Activated T-helper 1 cell treated with anti-CD3 and anti-CD28 coated beads, Interleukin-12 subunit alpha, Interleukin-12 subunit beta, Interleukin-2, Interleukin-4 antibody, amounts not matched to agents 30 ng/mL and 10 ng/mL and 1 ng/mL, durations not matched to agents 14 hours and 24 hours and 36 hours (primary cell): ENCODE measurements around the gene ATP8A2. TPM values are rescaled to one million over a fixed set of nuclear protein-coding genes. Genes with fewer than 3 reads are reported as not detected.

Experiments
- DNase-seq: peaks from one replicate; pipeline ENCODE4 v3.0.0; 2021; ENCODE audit warnings: low spot score
- H3K27ac Mint-ChIP-seq: one replicate; pipeline ENCODE4 v1.8.0; 2021; ENCODE audit warnings: mild to moderate bottlenecking, mixed read lengths
- H3K27me3 Mint-ChIP-seq: one replicate; pipeline ENCODE4 v1.8.0; 2022; ENCODE audit warnings: mild to moderate bottlenecking, moderate library complexity, mixed read lengths; ENCODE audit not compliant: insufficient read depth
- H3K36me3 Mint-ChIP-seq: one replicate; pipeline ENCODE4 v1.8.0; 2021; ENCODE audit warnings: low read depth, mixed read lengths
- H3K4me1 Mint-ChIP-seq: one replicate; pipeline ENCODE4 v1.8.0; 2021; ENCODE audit warnings: low read depth, mixed read lengths
- H3K4me3 Mint-ChIP-seq: one replicate; pipeline ENCODE4 v1.8.0; 2021; ENCODE audit warnings: mild to moderate bottlenecking, moderate library complexity, mixed read lengths
- H3K9me3 Mint-ChIP-seq: one replicate; pipeline ENCODE4 v1.8.0; 2021; ENCODE audit warnings: mixed read lengths
- intact Hi-C: fragments of 100-400 bp; cut with micrococcal nuclease; formaldehyde crosslinking; loops from one replicate; pipeline ENCODE4 v1.15.1; 2024
- total RNA-seq: library from RNA; stranded (reverse); gene quantifications from 2 replicates; pipeline ENCODE4 v1.2.3, GENCODE V29; 2022

Gene ATP8A2
- total RNA-seq, 1 donor from 2014 or later = 0.52 TPM

DNA sequence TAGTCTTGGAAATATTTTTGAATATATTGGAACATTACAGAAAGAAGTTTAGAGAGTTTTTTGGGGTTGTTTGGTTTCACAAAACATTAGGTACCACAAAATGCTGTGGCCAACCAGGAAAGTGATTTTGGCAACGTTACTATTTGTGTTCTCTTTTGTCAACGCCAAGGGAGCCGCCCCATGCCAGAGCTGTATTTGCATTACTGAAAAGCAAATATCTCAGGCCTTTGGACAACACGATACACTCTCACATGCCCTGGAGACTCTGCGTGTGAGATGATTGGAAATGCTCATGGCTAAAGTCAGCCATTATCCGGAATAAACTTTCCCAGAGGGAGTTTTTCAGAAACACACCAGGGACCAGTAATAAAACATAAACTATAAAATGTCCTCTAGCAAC lies 355.5 kb downstream of the ATP8A2 start:
- peaks cover 4% of the 10 kb centered on the region for H3K27me3 Mint-ChIP-seq
- H3K4me1 Mint-ChIP-seq = peaks cover 12% of the 10 kb centered on the region
- no peaks in the 10 kb centered on the region for H3K36me3 Mint-ChIP-seq
- DNase-seq = no peak
- intact Hi-C loops = no loop called here
- no peak overlapping the region for H3K4me3 Mint-ChIP-seq
- no peak overlapping the region for H3K27ac Mint-ChIP-seq
- H3K9me3 Mint-ChIP-seq = no peaks in the 10 kb centered on the region

DNA sequence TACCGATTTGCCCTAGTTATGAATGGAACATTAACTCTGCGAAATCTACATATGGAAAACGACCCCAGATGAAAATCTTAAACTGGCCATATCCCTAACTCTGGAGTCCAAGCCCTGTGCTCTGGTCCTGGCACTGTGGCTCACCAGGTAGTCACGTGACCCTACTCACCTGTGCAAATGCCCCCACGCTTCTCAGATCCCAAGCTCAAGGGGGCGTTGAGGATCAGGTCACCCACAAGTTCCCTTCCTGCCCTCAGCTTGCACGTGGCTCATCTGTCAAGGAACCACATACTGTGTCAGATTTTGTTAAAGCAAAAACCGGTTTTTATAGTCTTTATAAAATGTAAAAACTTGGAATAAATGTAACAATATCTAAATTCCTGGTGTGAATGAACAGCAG lies 356.0 kb downstream of the ATP8A2 start:
- Mint-ChIP-seq H3K36me3 (no peaks in the 10 kb centered on the region), H3K4me3 (no peak overlapping the region), H3K27ac (no peak overlapping the region), H3K27me3 (peaks cover 4% of the 10 kb centered on the region), H3K4me1 (peaks cover 12% of the 10 kb centered on the region), H3K9me3 (no peaks in the 10 kb centered on the region)
- intact Hi-C loops = no loop called here
- no peak for DNase-seq

DNA sequence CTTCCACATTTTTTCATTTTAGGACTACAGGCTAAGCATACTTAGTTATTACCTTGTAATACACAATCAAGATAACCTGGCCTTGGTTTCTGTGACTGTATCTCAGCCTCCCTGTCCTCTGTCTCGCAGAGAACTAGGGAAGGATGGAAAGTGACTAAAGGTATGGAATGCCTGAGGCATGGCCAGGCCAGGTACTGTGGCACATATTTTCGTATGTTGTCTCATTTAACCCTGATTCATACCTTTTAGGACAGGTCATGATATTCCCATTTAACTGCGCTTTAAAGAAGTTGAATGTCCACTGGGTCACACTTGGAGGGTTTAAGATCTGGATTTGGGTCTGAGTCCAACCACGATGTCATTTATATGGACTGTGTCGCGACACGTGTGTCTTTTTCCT lies 357.4 kb downstream of the ATP8A2 start:
- Mint-ChIP-seq H3K36me3 (no peaks in the 10 kb centered on the region), H3K27me3 (peaks cover 2% of the 10 kb centered on the region), H3K4me3 (no peak overlapping the region), H3K9me3 (no peaks in the 10 kb centered on the region), H3K4me1 (peaks cover 17% of the 10 kb centered on the region), H3K27ac (no peak overlapping the region)
- DNase-seq = no peak
- intact Hi-C loops = no loop called here

- peaks cover 2% of the 10 kb centered on the region for H3K9me3 Mint-ChIP-seq
- H3K4me1 Mint-ChIP-seq = peaks cover 6% of the 10 kb centered on the region
- H3K27me3 Mint-ChIP-seq = peaks cover 2% of the 10 kb centered on the region
- no peak for DNase-seq
- H3K4me3 Mint-ChIP-seq = no peak overlapping the region
- no peaks in the 10 kb centered on the region for H3K36me3 Mint-ChIP-seq
- intact Hi-C loops = no loop called here
- no peak overlapping the region for H3K27ac Mint-ChIP-seq
Measured at GRCh38 chr13:25731037-25731436, 359.3 kb downstream of the ATP8A2 start.

DNA sequence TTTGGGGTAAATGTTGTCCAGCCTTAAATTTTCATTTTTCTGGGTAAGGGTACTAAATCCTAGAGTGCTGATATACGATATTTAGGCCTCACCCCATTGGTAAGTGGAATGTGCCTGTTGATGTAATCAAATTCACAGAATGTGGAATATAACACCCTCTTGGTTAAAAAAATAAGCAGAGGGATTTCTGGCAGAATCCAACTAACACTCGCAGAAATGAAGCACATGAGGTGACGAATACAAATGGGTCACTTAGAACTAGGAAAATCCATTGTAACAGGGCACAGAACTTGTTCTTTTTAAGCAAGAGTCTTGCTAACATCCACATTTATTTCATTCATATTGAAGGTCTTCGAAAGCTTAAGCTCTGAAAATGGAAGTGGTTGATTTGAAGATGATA lies 359.8 kb downstream of the ATP8A2 start:
- Mint-ChIP-seq H3K4me1 (peaks cover 7% of the 10 kb centered on the region), H3K27ac (no peak overlapping the region)

DNA sequence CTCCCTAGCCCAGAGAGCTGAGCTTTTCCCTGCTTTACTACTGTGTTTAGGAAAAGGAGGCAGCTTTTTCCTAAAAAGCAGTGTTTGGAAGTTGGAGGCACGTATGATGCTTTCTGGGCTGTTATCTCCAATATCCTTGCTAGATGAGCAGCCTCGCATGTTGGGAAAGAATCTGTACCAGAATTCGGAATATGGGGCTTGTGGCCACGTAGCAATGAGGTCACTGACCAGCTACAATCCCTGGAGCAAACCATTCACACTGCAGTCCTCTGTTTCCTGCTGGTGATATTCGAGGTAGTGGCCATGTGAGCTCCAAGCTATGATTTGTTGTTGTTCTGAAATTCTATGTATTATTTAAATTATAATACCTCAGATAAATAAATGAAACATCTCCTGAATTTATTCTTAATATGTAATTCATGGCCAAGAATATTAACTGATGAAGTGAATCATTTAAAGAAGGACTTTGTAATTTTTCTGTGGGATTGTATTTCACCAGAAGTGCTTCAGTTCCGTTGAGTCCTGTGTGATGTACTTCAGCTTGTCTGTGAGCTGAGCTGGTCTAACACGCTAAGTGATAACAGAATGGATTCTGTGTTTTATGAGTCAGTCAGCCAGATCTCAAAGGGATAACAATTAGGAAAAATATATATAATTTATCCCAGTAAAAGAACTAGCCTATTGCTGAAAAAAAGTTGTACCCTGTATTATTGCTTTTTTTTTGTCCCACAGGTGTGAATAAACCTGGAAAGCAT lies 360.5 kb downstream of the ATP8A2 start:
- H3K27ac Mint-ChIP-seq = no peak overlapping the region
- peaks cover 2% of the 10 kb centered on the region for H3K27me3 Mint-ChIP-seq
- peaks cover 12% of the 10 kb centered on the region for H3K4me1 Mint-ChIP-seq
- H3K36me3 Mint-ChIP-seq = no peaks in the 10 kb centered on the region
- H3K9me3 Mint-ChIP-seq = peaks cover 4% of the 10 kb centered on the region
- H3K4me3 Mint-ChIP-seq = no peak overlapping the region
- intact Hi-C loops = no loop called here
- no peak for DNase-seq

More for the DNA sequence above, 359.8 kb downstream of the ATP8A2 start:
- intact Hi-C loops = no loop called here
- Mint-ChIP-seq H3K4me3 (no peak overlapping the region), H3K36me3 (no peaks in the 10 kb centered on the region), H3K9me3 (peaks cover 4% of the 10 kb centered on the region), H3K27me3 (peaks cover 2% of the 10 kb centered on the region)
- DNase-seq = no peak

GRCh38 chr13:25733001-25733491 lies 361.3 kb downstream of the ATP8A2 start:
- Mint-ChIP-seq H3K4me1 (peaks cover 16% of the 10 kb centered on the region), H3K27ac (no peak overlapping the region), H3K36me3 (no peaks in the 10 kb centered on the region), H3K27me3 (peaks cover 2% of the 10 kb centered on the region), H3K4me3 (no peak overlapping the region), H3K9me3 (peaks cover 4% of the 10 kb centered on the region)
- no peak for DNase-seq
- intact Hi-C loops = no loop called here

GRCh38 chr13:25733696-25734435 lies 362.1 kb downstream of the ATP8A2 start:
- Mint-ChIP-seq H3K36me3 (no peaks in the 10 kb centered on the region), H3K4me3 (no peak overlapping the region), H3K9me3 (peaks cover 4% of the 10 kb centered on the region), H3K4me1 (peaks cover 24% of the 10 kb centered on the region), H3K27me3 (peaks cover 2% of the 10 kb centered on the region), H3K27ac (no peak overlapping the region)
- DNase-seq = no peak
- intact Hi-C loops = no loop called here

DNA sequence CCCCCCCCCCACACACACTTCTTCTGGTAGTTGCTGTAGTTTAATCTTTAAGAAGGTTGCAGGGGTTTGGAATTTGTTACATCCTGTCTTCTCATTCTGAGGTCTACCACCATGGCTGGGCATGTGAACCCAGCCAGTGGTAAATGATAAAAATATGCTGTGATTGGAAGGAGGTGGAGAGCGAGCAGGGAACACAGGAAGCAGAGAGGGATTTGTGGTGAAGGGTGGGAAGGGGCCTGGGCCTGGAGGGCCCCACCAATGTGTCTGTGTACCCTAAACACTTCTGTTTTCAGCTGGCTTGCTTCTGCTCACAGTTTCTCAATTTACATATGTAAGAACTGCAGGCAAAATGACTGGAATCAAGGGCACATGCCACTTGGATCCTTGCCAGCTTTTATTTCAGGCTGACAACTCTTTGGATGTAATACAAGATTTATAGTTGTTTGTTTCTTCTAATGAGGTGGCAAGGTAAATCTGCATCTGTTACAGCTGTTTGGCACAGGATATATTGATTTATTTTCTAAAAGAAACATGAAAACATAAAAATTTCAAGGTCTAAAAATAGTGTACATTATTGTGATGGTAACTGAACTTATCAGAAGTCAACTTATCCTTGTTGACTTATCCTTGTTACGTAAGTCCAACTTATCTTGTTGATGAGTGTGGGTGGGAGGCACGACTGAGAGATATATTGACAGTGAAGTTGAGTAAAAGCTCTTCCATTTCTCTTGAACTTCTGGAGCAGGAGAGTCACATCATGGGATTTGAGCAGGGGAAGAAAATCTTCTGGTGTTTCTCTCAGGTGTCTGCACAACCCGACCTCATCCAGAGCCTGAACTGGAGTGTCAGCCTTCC lies 366.8 kb downstream of the ATP8A2 start:
- Mint-ChIP-seq H3K4me1 (peaks cover 32% of the 10 kb centered on the region), H3K36me3 (peaks cover 2% of the 10 kb centered on the region), H3K9me3 (peaks cover 4% of the 10 kb centered on the region), H3K4me3 (peak overlapping the region; percentile 45), H3K27me3 (no peaks in the 10 kb centered on the region), H3K27ac (peak overlapping the region; percentile 74)
- intact Hi-C loops = no loop called here
- DNase-seq = no peak

DNA sequence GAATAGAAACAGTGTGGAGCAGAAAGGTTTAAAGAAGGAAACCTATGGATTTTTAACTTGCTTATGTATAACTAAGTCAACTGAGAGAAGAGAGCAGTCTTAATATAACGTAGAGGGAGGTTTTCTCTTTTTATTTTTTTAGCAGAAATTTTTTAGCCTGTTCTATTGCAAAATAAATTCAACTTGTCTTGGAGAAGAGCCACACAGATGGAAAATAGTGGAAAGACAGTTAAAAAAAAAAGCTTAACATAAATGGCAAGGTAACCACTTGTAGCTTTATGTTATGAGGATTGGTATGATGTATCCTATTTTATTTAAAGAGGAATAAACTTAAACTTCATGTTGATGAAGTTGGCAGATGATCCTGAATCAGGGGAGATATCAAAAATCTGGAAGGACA lies 367.6 kb downstream of the ATP8A2 start:
- H3K4me1 Mint-ChIP-seq = peaks cover 26% of the 10 kb centered on the region
- H3K4me3 Mint-ChIP-seq = no peak overlapping the region
- intact Hi-C loops = no loop called here
- no peak for DNase-seq
- no peaks in the 10 kb centered on the region for H3K27me3 Mint-ChIP-seq
- peaks cover 4% of the 10 kb centered on the region for H3K9me3 Mint-ChIP-seq
- peaks cover 3% of the 10 kb centered on the region for H3K36me3 Mint-ChIP-seq
- H3K27ac Mint-ChIP-seq = no peak overlapping the region

DNA sequence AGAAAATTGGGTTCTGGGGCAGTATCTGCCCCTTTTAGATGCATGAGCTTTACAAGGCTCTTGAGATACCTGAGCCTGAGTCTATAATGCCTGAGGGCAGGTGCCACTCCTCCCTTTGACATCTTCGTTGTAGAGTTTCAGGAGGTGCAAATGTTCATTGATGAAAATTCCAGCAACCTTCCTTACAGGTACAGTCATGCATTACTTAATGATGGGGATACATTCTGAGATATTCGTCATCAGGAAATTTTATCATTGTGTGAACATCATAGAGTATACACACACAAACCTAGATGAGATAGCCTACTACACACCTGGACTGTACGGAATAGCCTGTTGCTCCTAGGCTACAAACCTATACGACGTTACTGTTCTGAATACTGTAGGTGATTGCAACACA lies 370.0 kb downstream of the ATP8A2 start:
- no peaks in the 10 kb centered on the region for H3K9me3 Mint-ChIP-seq
- intact Hi-C loops = no loop called here
- H3K36me3 Mint-ChIP-seq = peaks cover 3% of the 10 kb centered on the region
- H3K4me3 Mint-ChIP-seq = no peak overlapping the region
- no peak overlapping the region for H3K27ac Mint-ChIP-seq
- no peak for DNase-seq
- no peaks in the 10 kb centered on the region for H3K27me3 Mint-ChIP-seq
- peaks cover 33% of the 10 kb centered on the region for H3K4me1 Mint-ChIP-seq

DNA sequence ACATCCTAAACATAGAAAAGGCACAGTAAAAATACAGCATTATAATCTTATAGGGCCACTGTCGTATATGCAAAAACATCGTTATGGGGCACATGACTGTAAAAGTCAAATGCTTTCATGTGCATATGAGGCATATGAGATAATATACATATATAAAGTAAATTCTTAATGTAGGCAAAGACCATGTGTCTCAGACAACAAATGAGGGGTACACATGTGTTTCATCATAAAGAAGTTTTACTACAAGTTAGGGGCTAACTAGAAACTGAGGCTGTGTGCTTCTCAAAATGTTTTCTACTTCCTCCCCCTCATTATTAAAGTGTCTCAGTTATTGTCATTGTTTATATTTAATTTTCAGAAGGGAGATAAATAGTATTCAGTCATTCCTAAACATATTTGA lies 370.4 kb downstream of the ATP8A2 start:
- no peak for DNase-seq
- Mint-ChIP-seq H3K36me3 (peaks cover 3% of the 10 kb centered on the region), H3K4me3 (no peak overlapping the region), H3K9me3 (no peaks in the 10 kb centered on the region), H3K27me3 (no peaks in the 10 kb centered on the region), H3K4me1 (peaks cover 31% of the 10 kb centered on the region), H3K27ac (no peak overlapping the region)
- intact Hi-C loops = no loop called here

- H3K36me3 Mint-ChIP-seq = peaks cover 3% of the 10 kb centered on the region
- intact Hi-C loops = no loop called here
- peaks cover 23% of the 10 kb centered on the region for H3K4me1 Mint-ChIP-seq
- H3K27me3 Mint-ChIP-seq = no peaks in the 10 kb centered on the region
- H3K9me3 Mint-ChIP-seq = no peaks in the 10 kb centered on the region
- no peak overlapping the region for H3K4me3 Mint-ChIP-seq
- no peak overlapping the region for H3K27ac Mint-ChIP-seq
- no peak for DNase-seq
Measured at GRCh38 chr13:25743421-25743820, 371.6 kb downstream of the ATP8A2 start.
